ENCODE data around the gene HSPB6. TPM values are rescaled to one million over a fixed set of nuclear protein-coding genes. Genes with fewer than 3 reads are reported as not detected.

The HSPB6 gene
- total and polyA plus RNA-seq, 9 donors, result 44.9 to 434 (median 232) TPM

GRCh38 chr19:35792312-35792711 is 35.5 kb upstream of the HSPB6 start:
- Histone ChIP-seq H3K9me3 (no peaks in the 10 kb centered on the region), H3K36me3 (no peaks in the 10 kb centered on the region), H3K4me3 (no peak overlapping the region), H3K27me3 (no peaks in the 10 kb centered on the region), H3K27ac (no peak overlapping the region), H3K4me1 (ENCODE audit: insufficient read depth) (no peaks in the 10 kb centered on the region)
- TF ChIP-seq EP300 (IDR thresholded peaks at IDR 0.05), result no peak
- no peak for TF ChIP-seq POLR2A (IDR thresholded peaks at IDR 0.05)
- TF ChIP-seq CTCF (IDR thresholded peaks at IDR 0.05), result no peak
- DNase-seq, result no peak
- intact Hi-C loops (cut with DNase I), result no loop called here
- WGBS, 3 donors, result 81 to 83% (median 82%) methylated on average over 15 of the region's 15 CpGs

- no peaks in the 10 kb centered on the region for H3K4me1 ChIP-seq (ENCODE audit: insufficient read depth)
- WGBS, 3 donors, result 82 to 91% (median 90%) methylated on average over 7 to 9 of the region's 9 CpGs
- no peaks in the 10 kb centered on the region for H3K36me3 ChIP-seq
- no peaks in the 10 kb centered on the region for H3K9me3 ChIP-seq
- H3K4me3 ChIP-seq, result no peak overlapping the region
- no peaks in the 10 kb centered on the region for H3K27me3 ChIP-seq
- H3K27ac ChIP-seq, result no peak overlapping the region
- DNase-seq, result no peak
- intact Hi-C loops (cut with DNase I), result no loop called here
- TF ChIP-seq EP300 (IDR thresholded peaks at IDR 0.05) (no peak), POLR2A (IDR thresholded peaks at IDR 0.05) (no peak), CTCF (IDR thresholded peaks at IDR 0.05) (no peak)
Measured at GRCh38 chr19:35791814-35792279, 35.0 kb upstream of the HSPB6 start.

GRCh38 chr19:35790981-35791813 is 34.4 kb upstream of the HSPB6 start:
- intact Hi-C loops (cut with DNase I), result no loop called here
- Histone ChIP-seq H3K36me3 (no peaks in the 10 kb centered on the region), H3K27me3 (no peaks in the 10 kb centered on the region), H3K4me1 (ENCODE audit: insufficient read depth) (no peaks in the 10 kb centered on the region), H3K27ac (no peak overlapping the region), H3K9me3 (no peaks in the 10 kb centered on the region), H3K4me3 (no peak overlapping the region)
- DNase-seq, result peak in 1 of 5 donors; percentile 40
- WGBS, 3 donors, result 40 to 50% (median 44%) methylated on average over 18 to 20 of the region's 20 CpGs
- no peak for TF ChIP-seq CTCF (IDR thresholded peaks at IDR 0.05)
- no peak for TF ChIP-seq POLR2A (IDR thresholded peaks at IDR 0.05)
- no peak for TF ChIP-seq EP300 (IDR thresholded peaks at IDR 0.05)

- 78 to 79% (median 79%) methylated on average over 15 to 19 of the region's 19 CpGs for WGBS, 3 donors
Measured at GRCh38 chr19:35789978-35790944, 33.4 kb upstream of the HSPB6 start.

More at GRCh38 chr19:35789978-35790944, 33.4 kb upstream of the HSPB6 start:
- H3K27ac ChIP-seq, result no peak overlapping the region
- no peaks in the 10 kb centered on the region for H3K4me1 ChIP-seq (ENCODE audit: insufficient read depth)
- H3K27me3 ChIP-seq, result no peaks in the 10 kb centered on the region
- intact Hi-C loops (cut with DNase I), result loop anchor here in 1 of 4 donors (10.0 kb wide), 1 partner anchor 135 kb away; no protein-coding TSS in a partner anchor
- H3K4me3 ChIP-seq, result no peak overlapping the region
- no peaks in the 10 kb centered on the region for H3K36me3 ChIP-seq
- H3K9me3 ChIP-seq, result no peaks in the 10 kb centered on the region
- TF ChIP-seq POLR2A (IDR thresholded peaks at IDR 0.05), result no peak
- no peak for TF ChIP-seq CTCF (IDR thresholded peaks at IDR 0.05)
- no peak for TF ChIP-seq EP300 (IDR thresholded peaks at IDR 0.05)
- DNase-seq, result no peak

Measured in ovary (tissue), 9 donors.